Astrocyte (in vitro differentiated cells and primary cell): ENCODE measurements around the gene CACNA1B. TPM values are rescaled to one million over a fixed set of nuclear protein-coding genes. Genes with fewer than 3 reads are reported as not detected.

Source experiments
- DNase-seq: peaks from one replicate; pipeline ENCODE4 v3.0.0-alpha.2; 2010; ENCODE audit warnings: low read depth
- FAIRE-seq: peaks from 2 replicates; lab custom pipeline; 2011; peaks lifted over from hg19 to GRCh38; lab: Jason Lieb, UNC
- H2AFZ ChIP-seq: 2 replicates; pipeline ENCODE4 v1.6.0; 2012; ENCODE audit warnings: low read depth, low read length, inconsistent platforms
- H3K27ac ChIP-seq: 2 replicates; pipeline ENCODE4 v1.5.1; 2011; ENCODE audit warnings: low read depth, low read length, inconsistent platforms
- H3K27me3 ChIP-seq: 2 replicates; pipeline ENCODE4 v1.6.0; 2011; ENCODE audit warnings: low read length, inconsistent platforms; ENCODE audit not compliant: insufficient read depth
- H3K36me3 ChIP-seq: 2 replicates; pipeline ENCODE4 v1.5.1; 2011; ENCODE audit warnings: low read length, inconsistent platforms; ENCODE audit not compliant: insufficient read depth
- H3K4me1 ChIP-seq: 2 replicates; pipeline ENCODE4 v1.5.1; 2011; ENCODE audit warnings: low read length, inconsistent platforms; ENCODE audit not compliant: insufficient read depth
- H3K4me2 ChIP-seq: 2 replicates; pipeline ENCODE4 v1.6.0; 2012; ENCODE audit warnings: low read length, inconsistent platforms
- H3K4me3 ChIP-seq: 2 replicates; pipeline ENCODE4 v1.5.1; 2011; ENCODE audit warnings: low read depth, mild to moderate bottlenecking, low read length, inconsistent platforms; ENCODE audit not compliant: insufficient read depth
- H3K79me2 ChIP-seq: 2 replicates; pipeline ENCODE4 v1.6.0; 2012; ENCODE audit warnings: mild to moderate bottlenecking, low read length, inconsistent platforms; ENCODE audit not compliant: insufficient read depth
- H3K9ac ChIP-seq: 2 replicates; pipeline ENCODE4 v1.6.0; 2012; ENCODE audit warnings: mild to moderate bottlenecking, low read length, inconsistent platforms
- H3K9me3 ChIP-seq: 2 replicates; pipeline ENCODE4 v1.5.1; 2012; ENCODE audit warnings: low read depth, mild to moderate bottlenecking, low read length, inconsistent platforms; ENCODE audit not compliant: insufficient read depth
- H4K20me1 ChIP-seq: 2 replicates; pipeline ENCODE4 v1.6.0; 2012; ENCODE audit warnings: low read length, inconsistent platforms; ENCODE audit not compliant: insufficient read depth
- H3K27ac Mint-ChIP-seq: one replicate; pipeline ENCODE4 v1.8.0; 2021; ENCODE audit warnings: mild to moderate bottlenecking, mixed read lengths; ENCODE audit not compliant: unreplicated experiment
- H3K27me3 Mint-ChIP-seq: one replicate; pipeline ENCODE4 v1.8.0; 2021; ENCODE audit warnings: low read depth, mixed read lengths; ENCODE audit not compliant: unreplicated experiment
- H3K36me3 Mint-ChIP-seq: one replicate; pipeline ENCODE4 v1.8.0; 2021; ENCODE audit warnings: low read depth, mixed read lengths; ENCODE audit not compliant: unreplicated experiment
- H3K4me1 Mint-ChIP-seq: one replicate; pipeline ENCODE4 v1.8.0; 2021; ENCODE audit warnings: low read depth, mixed read lengths; ENCODE audit not compliant: unreplicated experiment
- H3K4me3 Mint-ChIP-seq: one replicate; pipeline ENCODE4 v1.8.0; 2021; ENCODE audit warnings: mild to moderate bottlenecking, moderate library complexity, mixed read lengths; ENCODE audit not compliant: unreplicated experiment
- H3K9me3 Mint-ChIP-seq: one replicate; pipeline ENCODE4 v1.8.0; 2021; ENCODE audit warnings: mild to moderate bottlenecking, mixed read lengths; ENCODE audit not compliant: unreplicated experiment
- CTCF ChIP-seq: IDR thresholded peaks from 2 replicates; pipeline ENCODE4 v1.5.1; 2011; ENCODE audit warnings: low read depth, mild to moderate bottlenecking, inconsistent platforms, low read length, moderate library complexity; ENCODE audit not compliant: insufficient read depth
- EZH2 ChIP-seq: IDR thresholded peaks from 2 replicates; pipeline ENCODE4 v1.6.1; 2012; ENCODE audit warnings: mild to moderate bottlenecking, low read length, inconsistent platforms; ENCODE audit not compliant: insufficient read depth
- total RNA-seq: library from RNA; stranded (reverse); gene quantifications from 2 replicates; pipeline ENCODE4 v1.2.1, GENCODE V29; 2021

CACNA1B gene
- total RNA-seq, 1 donor from 2014 or later = 3.1 TPM

DNA sequence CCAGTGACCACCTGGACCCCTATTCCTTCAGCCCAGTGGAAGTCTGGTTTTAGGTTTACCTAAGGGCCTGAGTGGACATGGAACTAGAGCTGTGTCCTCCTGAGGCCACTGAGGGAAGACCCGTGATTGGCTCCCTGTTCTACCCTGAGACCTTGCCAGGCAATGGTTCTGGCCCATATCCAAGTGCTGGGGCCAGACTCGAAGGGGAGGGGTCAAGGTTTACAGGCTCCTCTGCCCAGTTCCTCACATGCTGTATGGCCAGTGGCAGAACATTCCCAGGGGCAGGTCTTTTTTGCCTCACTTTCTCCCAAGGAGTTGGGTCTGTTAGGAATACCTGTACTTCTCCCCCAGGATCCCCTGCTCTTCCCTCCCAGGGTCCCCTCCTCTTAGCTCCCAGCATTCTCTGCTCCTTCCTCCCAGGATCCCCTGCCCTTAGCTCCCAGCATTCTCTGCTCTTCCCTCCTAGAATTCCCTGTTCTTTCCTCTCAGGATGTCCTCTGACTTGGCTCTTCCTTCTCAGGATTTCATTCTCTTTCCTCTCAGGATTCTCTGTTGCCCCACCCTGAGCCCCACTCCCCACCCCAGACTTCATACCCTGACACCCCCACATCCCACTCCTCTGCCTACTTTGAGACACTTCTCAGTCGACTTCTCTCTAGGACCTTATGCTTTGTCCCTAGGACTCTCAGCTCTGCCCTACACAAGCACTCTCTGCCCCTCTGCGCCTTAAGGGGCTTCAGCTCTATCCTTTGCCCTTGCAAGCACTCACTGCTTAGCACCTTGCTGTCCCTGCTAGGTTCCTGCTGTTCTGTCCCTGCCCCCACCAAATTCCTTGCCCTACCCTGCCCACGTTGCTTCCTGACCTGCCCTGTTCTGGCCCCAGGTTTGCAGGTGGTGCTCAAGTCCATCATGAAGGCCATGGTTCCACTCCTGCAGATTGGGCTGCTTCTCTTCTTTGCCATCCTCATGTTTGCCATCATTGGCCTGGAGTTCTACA lies 36.5 kb downstream of the CACNA1B start:
- Histone ChIP-seq H3K9me3 (no peaks in the 10 kb centered on the region), H3K79me2 (no peaks in the 10 kb centered on the region), H3K4me2 (no peak overlapping the region), H2AFZ (no peak overlapping the region), H4K20me1 (no peaks in the 10 kb centered on the region), H3K9ac (no peak overlapping the region), H3K4me3 (no peak overlapping the region), H3K4me1 (no peaks in the 10 kb centered on the region), H3K27me3 (no peaks in the 10 kb centered on the region), H3K36me3 (no peaks in the 10 kb centered on the region), H3K27ac (no peak overlapping the region)
- Mint-ChIP-seq H3K4me1 (peaks cover 7% of the 10 kb centered on the region), H3K9me3 (peaks cover 5% of the 10 kb centered on the region), H3K27me3 (no peaks in the 10 kb centered on the region), H3K36me3 (peaks cover 16% of the 10 kb centered on the region), H3K27ac (no peak overlapping the region), H3K4me3 (no peak overlapping the region)
- DNase-seq (no peak), FAIRE-seq (no peak)
- TF ChIP-seq CTCF (no peak), EZH2 (no peak)

GRCh38 chr9:137916540-137916939 lies 39.0 kb downstream of the CACNA1B start:
- H3K27me3 ChIP-seq = no peaks in the 10 kb centered on the region
- no peak overlapping the region for H3K9ac ChIP-seq
- H4K20me1 ChIP-seq = no peaks in the 10 kb centered on the region
- peaks cover 15% of the 10 kb centered on the region for H3K4me1 Mint-ChIP-seq
- H3K4me2 ChIP-seq = no peak overlapping the region
- no peak overlapping the region for H2AFZ ChIP-seq
- H3K27me3 Mint-ChIP-seq = no peaks in the 10 kb centered on the region
- H3K27ac Mint-ChIP-seq = peak overlapping the region; percentile 21
- no peaks in the 10 kb centered on the region for H3K36me3 ChIP-seq
- H3K4me3 Mint-ChIP-seq = peak overlapping the region; percentile 28
- H3K9me3 Mint-ChIP-seq = peaks cover 8% of the 10 kb centered on the region
- no peak for TF ChIP-seq CTCF
- no peaks in the 10 kb centered on the region for H3K9me3 ChIP-seq
- peaks cover 22% of the 10 kb centered on the region for H3K36me3 Mint-ChIP-seq
- DNase-seq (no peak), FAIRE-seq (no peak)
- H3K4me1 ChIP-seq = no peaks in the 10 kb centered on the region
- H3K4me3 ChIP-seq = no peak overlapping the region
- H3K79me2 ChIP-seq = no peaks in the 10 kb centered on the region
- no peak overlapping the region for H3K27ac ChIP-seq

DNA sequence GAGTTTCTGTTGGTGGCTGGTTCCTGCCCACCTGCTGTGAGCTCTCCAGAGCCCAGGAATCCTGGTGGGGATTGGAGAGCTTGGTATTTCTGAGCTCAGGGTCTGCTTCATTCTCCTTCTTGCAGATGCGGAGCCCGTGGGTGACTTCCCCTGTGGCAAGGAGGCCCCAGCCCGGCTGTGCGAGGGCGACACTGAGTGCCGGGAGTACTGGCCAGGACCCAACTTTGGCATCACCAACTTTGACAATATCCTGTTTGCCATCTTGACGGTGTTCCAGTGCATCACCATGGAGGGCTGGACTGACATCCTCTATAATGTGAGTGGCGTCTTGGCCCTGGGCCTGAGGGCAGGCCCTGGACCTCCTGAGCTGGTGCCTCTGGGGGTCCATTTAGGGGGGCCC lies 39.5 kb downstream of the CACNA1B start:
- TF ChIP-seq CTCF (no peak), EZH2 (no peak)
- Histone ChIP-seq H3K9ac (no peak overlapping the region), H2AFZ (no peak overlapping the region), H3K4me3 (no peak overlapping the region), H3K4me2 (no peak overlapping the region), H3K4me1 (no peaks in the 10 kb centered on the region), H4K20me1 (no peaks in the 10 kb centered on the region), H3K9me3 (no peaks in the 10 kb centered on the region), H3K79me2 (no peaks in the 10 kb centered on the region), H3K36me3 (no peaks in the 10 kb centered on the region), H3K27me3 (no peaks in the 10 kb centered on the region), H3K27ac (no peak overlapping the region)
- H3K36me3 Mint-ChIP-seq = peaks cover 21% of the 10 kb centered on the region
- no peak overlapping the region for H3K27ac Mint-ChIP-seq
- H3K9me3 Mint-ChIP-seq = peaks cover 5% of the 10 kb centered on the region
- peaks cover 15% of the 10 kb centered on the region for H3K4me1 Mint-ChIP-seq
- H3K27me3 Mint-ChIP-seq = no peaks in the 10 kb centered on the region
- H3K4me3 Mint-ChIP-seq = no peak overlapping the region
- FAIRE-seq (no peak), DNase-seq (no peak)
